ENCODE measurements around the gene SMIM43. TPM values are rescaled to one million over a fixed set of nuclear protein-coding genes. Genes with fewer than 3 reads are reported as not detected.

The SMIM43 gene
- total RNA-seq, 2 experiments from 2014 or later = not detected

DNA sequence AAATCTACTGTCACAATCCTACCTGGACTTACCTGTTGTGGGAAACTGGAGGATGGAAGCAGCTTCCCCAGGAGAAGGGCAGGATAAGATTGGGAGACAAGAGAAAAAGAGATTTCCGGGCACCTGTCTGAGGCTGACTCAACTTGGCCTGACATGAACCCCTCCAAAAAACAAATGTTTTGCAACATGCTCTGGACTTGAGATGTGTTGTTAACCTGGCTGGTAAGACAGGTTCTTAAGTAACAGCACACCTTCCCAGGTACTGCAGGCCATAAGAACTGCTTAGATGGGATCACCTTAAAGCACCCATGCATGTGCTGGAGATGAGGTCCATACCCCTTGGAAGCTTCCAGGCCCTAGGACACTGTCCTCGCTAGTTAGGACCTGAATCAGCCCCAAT is 4.4 kb upstream of the SMIM43 start:
- Histone ChIP-seq H3K4me1 (ENCODE audit: insufficient read depth, low read length) (peaks cover 10% of the 10 kb centered on the region), H3K9me3 (ENCODE audit: control insufficient read depth in 1 of 2, insufficient read depth in 1 of 2, low read length in 2 of 2) (no peaks in the 10 kb centered on the region), H3K27me3 (ENCODE audit: control insufficient read depth in 1 of 2, insufficient read depth in 2 of 2, low read length in 2 of 2) (peaks cover 12 to 33% of the 10 kb centered on the region in 2 experiments), H3K27ac (ENCODE audit: low read depth in 1 of 2, low read length in 2 of 2) (no peak overlapping the region), H3K4me3 (ENCODE audit: low read length) (no peak overlapping the region), H3K36me3 (ENCODE audit: insufficient read depth, low read length) (no peaks in the 10 kb centered on the region)
- DNase-seq = no peak
- TF ChIP-seq, protein P1, sequence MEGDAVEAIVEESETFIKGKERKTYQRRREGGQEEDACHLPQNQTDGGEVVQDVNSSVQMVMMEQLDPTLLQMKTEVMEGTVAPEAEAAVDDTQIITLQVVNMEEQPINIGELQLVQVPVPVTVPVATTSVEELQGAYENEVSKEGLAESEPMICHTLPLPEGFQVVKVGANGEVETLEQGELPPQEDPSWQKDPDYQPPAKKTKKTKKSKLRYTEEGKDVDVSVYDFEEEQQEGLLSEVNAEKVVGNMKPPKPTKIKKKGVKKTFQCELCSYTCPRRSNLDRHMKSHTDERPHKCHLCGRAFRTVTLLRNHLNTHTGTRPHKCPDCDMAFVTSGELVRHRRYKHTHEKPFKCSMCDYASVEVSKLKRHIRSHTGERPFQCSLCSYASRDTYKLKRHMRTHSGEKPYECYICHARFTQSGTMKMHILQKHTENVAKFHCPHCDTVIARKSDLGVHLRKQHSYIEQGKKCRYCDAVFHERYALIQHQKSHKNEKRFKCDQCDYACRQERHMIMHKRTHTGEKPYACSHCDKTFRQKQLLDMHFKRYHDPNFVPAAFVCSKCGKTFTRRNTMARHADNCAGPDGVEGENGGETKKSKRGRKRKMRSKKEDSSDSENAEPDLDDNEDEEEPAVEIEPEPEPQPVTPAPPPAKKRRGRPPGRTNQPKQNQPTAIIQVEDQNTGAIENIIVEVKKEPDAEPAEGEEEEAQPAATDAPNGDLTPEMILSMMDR (IDR thresholded peaks at IDR 0.05) = no peak
- H3K4me3 Mint-ChIP-seq = no peak overlapping the region
- peaks cover 60% of the 10 kb centered on the region for H3K27me3 Mint-ChIP-seq
- ChIA-PET CTCF (no interaction called here), POLR2A (no interaction called here)
- no peak for ATAC-seq (ENCODE audit: poor library complexity)
- intact Hi-C loops (cut with DNase I, micrococcal nuclease) = no loop called here
- H3K27ac Mint-ChIP-seq = no peak overlapping the region
- no peaks in the 10 kb centered on the region for H3K9me3 Mint-ChIP-seq
- H3K4me1 Mint-ChIP-seq (ENCODE audit: low read depth) = peaks cover 4% of the 10 kb centered on the region
- H3K36me3 Mint-ChIP-seq (ENCODE audit: low read depth) = no peaks in the 10 kb centered on the region

DNA sequence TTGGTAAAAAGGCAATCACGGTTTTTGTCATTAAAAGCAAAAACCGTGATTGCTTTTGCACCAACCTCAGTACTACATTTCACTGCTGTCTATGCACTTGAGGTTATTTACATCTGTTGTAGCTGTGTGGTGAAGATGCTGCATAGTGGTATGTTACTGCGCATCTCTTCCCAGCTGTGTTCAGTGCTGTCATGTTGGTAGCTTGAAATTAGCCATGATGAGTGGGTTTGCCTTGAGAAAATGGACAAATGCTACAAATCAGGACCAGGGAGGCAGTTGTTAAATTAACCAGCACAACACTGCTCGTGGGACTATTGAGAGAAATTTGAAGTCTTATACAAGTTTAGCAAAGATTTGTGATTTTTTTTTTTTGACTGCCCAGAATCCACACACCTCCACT is 2.2 kb upstream of the SMIM43 start:
- H3K9me3 ChIP-seq (ENCODE audit: control insufficient read depth in 1 of 2, insufficient read depth in 1 of 2, low read length in 2 of 2) = no peaks in the 10 kb centered on the region
- ATAC-seq (ENCODE audit: poor library complexity) (no peak), DNase-seq (no peak)
- TF ChIP-seq, protein P1 (IDR thresholded peaks at IDR 0.05) = no peak
- H3K4me1 ChIP-seq (ENCODE audit: insufficient read depth, low read length) = peaks cover 10% of the 10 kb centered on the region
- no peak overlapping the region for H3K27ac ChIP-seq (ENCODE audit: low read depth in 1 of 2, low read length in 2 of 2)
- H3K27ac Mint-ChIP-seq = no peak overlapping the region
- H3K36me3 Mint-ChIP-seq (ENCODE audit: low read depth) = no peaks in the 10 kb centered on the region
- ChIA-PET CTCF (interaction anchor here (1.3 kb wide), 1 partner anchor 14 kb away, joined by 3 read pairs; no protein-coding TSS in a partner anchor), POLR2A (no interaction called here)
- H3K4me3 ChIP-seq (ENCODE audit: low read length) = no peak overlapping the region
- peaks cover 9% of the 10 kb centered on the region for H3K4me1 Mint-ChIP-seq (ENCODE audit: low read depth)
- peaks cover 77% of the 10 kb centered on the region for H3K27me3 Mint-ChIP-seq
- intact Hi-C loops (cut with DNase I, micrococcal nuclease) = no loop called here
- H3K4me3 Mint-ChIP-seq = no peak overlapping the region
- H3K36me3 ChIP-seq (ENCODE audit: insufficient read depth, low read length) = no peaks in the 10 kb centered on the region
- no peaks in the 10 kb centered on the region for H3K9me3 Mint-ChIP-seq
- H3K27me3 ChIP-seq (ENCODE audit: control insufficient read depth in 1 of 2, insufficient read depth in 2 of 2, low read length in 2 of 2) = peaks cover 26 to 55% of the 10 kb centered on the region in 2 experiments

DNA sequence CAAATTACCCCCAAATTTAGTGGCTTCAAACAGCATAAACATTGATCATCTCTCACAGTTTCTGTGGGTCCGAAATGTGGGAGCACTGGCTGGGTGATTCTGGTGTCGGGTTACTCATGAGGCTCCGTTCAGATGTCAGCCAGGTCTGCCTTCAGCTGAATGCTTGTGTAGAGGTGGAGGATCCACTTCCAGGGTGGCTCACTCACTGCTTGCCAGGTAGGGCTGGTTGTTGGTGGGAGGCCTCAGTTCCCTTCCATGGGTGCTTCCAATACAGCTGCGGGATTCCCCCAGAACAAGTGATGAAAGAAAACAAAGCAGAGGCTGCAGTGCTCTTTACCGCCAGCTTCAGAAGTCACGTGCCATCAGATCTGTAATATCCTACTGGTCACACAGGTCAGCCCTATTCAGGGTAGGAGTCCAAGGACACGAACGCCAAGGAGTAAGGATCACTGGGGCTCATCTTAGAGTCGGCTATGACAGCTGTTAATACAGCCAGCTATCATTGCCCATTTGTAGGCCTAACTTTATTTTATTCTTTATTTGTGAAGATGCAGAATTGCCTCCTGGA is 1.1 kb upstream of the SMIM43 start:
- Histone ChIP-seq H3K9me3 (ENCODE audit: control insufficient read depth in 1 of 2, insufficient read depth in 1 of 2, low read length in 2 of 2) (no peaks in the 10 kb centered on the region), H3K27ac (ENCODE audit: low read depth in 1 of 2, low read length in 2 of 2) (no peak overlapping the region), H3K4me1 (ENCODE audit: insufficient read depth, low read length) (peaks cover 10% of the 10 kb centered on the region), H3K27me3 (ENCODE audit: control insufficient read depth in 1 of 2, insufficient read depth in 2 of 2, low read length in 2 of 2) (peaks cover 27 to 57% of the 10 kb centered on the region in 2 experiments), H3K36me3 (ENCODE audit: insufficient read depth, low read length) (no peaks in the 10 kb centered on the region), H3K4me3 (ENCODE audit: low read length) (no peak overlapping the region)
- H3K4me1 Mint-ChIP-seq (ENCODE audit: low read depth) = peaks cover 9% of the 10 kb centered on the region
- peaks cover 79% of the 10 kb centered on the region for H3K27me3 Mint-ChIP-seq
- H3K27ac Mint-ChIP-seq = no peak overlapping the region
- POLR2A ChIA-PET = no interaction called here
- H3K36me3 Mint-ChIP-seq (ENCODE audit: low read depth) = no peaks in the 10 kb centered on the region
- ATAC-seq (ENCODE audit: poor library complexity) (no peak), DNase-seq (no peak)
- no peaks in the 10 kb centered on the region for H3K9me3 Mint-ChIP-seq
- CTCF ChIA-PET = no interaction called here
- no peak overlapping the region for H3K4me3 Mint-ChIP-seq
- intact Hi-C loops (cut with DNase I, micrococcal nuclease) = no loop called here
- TF ChIP-seq, protein P1 (IDR thresholded peaks at IDR 0.05) = no peak

Data from CD4-positive, alpha-beta T cell (primary cell).